Iris pigment epithelial cell (primary cell): Measurements from ENCODE around the gene PHLDB2.

Experiments
- DNase-seq: peaks from one replicate; pipeline ENCODE4 v3.0.0-alpha.2; 2011; ENCODE audit warnings: low read depth

Gene PHLDB2

DNA sequence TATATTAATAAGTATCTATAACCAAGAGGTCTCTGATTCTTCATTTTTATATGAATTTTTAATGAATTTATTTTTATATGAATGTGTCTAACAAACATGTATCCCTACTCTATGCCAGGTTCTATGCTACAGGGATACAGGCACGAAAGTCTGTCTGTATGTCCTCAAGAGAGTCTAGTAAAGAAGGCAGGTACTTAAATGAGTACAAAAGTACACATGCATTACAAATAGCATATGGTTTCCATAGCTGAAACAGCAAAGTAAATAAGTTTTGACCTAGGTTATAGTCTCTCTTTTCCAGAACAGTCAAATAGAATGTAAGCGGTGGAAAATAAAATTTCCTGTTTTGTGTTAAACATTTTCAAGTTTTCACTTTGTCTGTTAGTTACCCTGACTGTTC is 106.4 kb downstream of the PHLDB2 start:
- DNase-seq, result no peak

DNA sequence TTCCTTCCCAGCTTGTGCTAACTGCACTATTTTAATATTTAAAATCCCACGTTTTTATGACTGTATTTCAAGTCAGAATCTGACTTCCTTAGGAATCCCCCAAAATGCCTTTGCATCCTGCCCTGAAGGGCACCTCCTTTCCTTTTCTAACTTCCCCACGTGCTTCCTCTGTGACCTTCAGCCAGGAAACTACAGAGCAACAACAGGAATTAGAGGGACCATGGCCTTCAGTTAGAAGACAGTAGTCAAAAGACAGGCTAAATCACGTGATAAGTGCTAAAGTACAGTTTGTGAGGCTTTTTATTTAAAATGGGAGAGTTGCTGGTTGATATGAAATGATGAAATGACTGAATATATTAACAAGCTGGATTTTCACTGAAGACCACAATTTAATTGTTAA is 108.0 kb downstream of the PHLDB2 start:
- DNase-seq, result no peak

DNA sequence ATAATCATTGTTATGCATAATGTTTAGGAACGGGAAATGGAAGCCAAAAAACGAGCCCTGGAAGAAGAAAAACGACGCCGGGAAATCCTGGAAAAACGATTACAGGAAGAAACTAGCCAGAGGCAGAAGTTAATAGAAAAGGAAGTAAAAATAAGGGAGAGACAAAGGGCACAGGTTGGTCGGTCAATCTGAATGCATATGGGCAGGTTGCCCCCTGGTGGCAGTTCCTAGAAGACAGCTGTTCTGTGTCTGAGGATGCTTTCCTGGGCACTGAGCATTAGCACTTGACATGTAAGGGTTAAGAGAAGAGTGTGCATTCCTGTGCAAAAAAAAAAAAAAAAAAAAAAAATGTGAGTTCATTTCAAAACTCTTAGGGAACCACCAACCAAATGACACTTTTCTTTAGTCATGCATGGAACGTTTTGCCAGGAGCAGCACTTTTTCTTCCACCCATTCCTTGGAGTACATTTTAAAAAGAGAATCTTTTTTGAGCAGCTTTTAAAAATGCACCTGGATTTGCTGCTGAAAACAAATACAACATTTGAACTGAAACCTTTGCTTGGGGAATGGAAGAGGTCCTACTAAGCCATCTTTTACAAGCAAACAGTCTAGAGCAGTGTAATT is 108.7 kb downstream of the PHLDB2 start:
- peak; percentile 79 for DNase-seq

DNA sequence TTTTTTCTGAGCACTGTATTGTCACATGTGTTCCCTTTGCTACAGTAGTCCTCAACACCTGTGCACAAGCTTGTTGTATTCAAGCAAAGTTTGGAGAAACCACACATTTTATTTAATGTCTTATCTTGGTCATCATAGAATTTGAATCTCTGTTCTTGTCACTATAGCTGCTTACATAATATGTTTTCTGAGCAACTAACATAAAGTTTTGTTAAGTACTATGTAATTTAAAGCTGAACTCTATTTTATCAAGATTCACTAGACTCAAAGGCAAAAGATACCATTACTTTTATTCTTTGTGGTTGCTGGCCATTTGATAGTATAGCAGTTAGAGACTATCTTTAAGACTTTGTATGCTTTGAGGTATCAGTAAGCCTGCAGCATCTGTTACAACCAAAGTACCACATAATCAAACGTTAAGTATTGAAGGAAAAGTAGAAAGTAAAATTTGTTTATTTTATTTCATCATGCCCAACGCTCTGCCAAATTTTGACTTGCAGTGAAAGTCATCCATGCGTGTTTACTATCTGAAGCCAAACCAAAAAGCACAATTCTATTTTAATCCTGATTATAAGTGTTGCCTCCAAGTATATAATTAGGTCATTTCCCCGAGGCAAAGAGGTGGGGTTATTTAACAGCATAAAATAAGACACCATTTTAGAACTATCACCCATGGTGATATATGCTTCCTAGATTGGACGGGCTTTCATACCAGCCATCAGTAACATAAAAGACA is 109.4 kb downstream of the PHLDB2 start:
- no peak for DNase-seq

DNA sequence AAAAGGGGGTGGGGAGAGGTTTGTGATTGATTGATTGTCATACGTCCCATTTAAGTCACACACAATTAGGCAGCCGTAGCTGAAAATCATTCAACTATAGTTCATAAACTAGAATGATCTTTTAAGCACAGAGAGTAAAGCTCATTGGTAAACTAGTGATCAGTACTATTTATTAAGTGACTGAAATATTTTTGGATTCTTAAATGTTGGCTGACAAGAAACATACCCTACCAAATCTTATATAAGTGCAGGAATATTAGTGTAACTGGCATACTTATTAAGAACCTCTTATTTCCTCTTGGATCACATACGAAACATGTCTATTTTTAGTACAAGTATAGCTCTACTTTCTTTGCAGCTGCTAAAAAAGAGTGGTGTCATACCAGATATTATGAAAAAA is 111.3 kb downstream of the PHLDB2 start:
- DNase-seq, result no peak

DNA sequence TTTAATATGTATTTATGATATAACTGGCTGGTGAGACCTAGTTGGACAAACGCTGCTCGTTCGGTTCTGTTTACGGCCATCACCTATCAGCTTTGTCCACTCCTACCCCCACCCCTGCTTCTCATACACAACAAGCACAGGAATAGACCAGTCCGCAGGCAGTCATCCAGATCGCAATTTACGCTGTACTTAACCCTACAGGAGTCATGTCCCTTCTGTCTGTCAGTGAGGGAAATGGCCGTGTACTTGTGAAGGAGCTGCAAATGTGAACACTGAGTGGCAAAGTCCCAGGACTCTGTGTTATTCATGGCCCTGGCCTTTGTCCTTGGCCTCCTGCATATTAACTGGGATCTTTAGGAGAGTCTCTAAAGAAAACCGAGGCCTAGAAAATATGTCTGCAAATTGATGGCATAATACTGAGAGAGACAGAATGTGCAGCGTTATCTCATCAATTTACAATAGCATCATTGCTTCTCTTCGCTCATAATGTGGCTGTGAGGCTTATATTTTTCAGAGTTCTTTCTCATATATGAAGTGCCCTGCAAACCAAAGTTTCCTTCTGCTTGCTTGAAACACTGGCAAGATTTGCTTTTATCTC is 112.6 kb downstream of the PHLDB2 start:
- DNase-seq, result no peak

DNA sequence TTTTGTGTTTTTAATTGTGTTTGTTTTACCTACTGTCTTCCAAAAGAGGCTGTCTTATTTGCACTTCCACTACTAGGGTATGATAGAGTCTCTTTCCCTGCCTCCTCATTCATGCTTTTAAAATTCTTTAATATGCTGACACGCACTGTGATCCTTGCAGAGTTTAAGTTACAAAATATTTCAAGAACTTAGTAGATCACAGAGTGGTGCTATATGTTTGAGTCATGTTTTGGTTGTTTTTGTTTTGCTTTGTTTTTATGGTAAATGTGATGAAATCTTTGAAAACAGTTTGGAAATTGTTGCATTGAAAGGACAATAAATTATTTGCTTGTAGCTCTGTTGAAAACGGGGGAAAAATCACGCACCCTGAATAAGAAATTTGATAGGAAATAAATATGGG is 113.8 kb downstream of the PHLDB2 start:
- DNase-seq, result no peak

DNA sequence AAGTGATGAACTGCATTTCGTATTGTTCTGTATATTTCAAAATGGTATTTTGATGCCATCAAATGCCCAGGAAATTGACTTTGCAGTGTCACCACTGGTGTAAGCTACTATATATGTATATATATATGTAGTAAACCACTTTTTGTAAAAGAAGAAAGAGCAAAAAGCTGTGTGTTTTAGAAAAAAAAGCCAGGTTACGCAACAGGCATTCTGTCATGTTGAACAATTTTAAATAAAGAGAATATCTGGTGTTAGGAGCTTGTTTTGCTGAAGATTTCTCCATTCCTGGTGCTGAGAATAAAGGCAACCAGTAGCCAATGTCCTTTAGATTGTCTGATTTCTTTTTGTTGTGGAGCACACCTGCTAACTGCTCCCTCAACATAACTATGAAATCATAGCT is 116.1 kb downstream of the PHLDB2 start:
- DNase-seq, result no peak

DNA sequence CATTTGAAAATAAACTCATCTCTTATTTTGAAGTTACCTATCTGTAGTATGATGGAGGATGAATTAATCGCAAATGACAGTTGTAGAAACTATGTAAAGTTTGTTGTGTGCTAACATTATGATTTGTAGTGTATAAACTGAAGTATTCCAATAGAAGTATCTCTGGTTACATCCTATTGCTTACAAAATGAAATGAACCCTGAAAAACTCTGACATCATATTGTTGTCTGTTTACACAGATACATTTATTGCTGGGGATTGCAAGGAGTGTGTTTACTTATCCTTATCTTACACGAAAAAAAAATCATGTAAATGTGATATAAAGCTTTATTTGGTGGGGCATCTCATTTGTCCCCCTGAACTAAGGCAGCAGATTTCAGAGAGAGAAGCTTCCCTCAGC is 117.2 kb downstream of the PHLDB2 start:
- DNase-seq, result no peak

DNA sequence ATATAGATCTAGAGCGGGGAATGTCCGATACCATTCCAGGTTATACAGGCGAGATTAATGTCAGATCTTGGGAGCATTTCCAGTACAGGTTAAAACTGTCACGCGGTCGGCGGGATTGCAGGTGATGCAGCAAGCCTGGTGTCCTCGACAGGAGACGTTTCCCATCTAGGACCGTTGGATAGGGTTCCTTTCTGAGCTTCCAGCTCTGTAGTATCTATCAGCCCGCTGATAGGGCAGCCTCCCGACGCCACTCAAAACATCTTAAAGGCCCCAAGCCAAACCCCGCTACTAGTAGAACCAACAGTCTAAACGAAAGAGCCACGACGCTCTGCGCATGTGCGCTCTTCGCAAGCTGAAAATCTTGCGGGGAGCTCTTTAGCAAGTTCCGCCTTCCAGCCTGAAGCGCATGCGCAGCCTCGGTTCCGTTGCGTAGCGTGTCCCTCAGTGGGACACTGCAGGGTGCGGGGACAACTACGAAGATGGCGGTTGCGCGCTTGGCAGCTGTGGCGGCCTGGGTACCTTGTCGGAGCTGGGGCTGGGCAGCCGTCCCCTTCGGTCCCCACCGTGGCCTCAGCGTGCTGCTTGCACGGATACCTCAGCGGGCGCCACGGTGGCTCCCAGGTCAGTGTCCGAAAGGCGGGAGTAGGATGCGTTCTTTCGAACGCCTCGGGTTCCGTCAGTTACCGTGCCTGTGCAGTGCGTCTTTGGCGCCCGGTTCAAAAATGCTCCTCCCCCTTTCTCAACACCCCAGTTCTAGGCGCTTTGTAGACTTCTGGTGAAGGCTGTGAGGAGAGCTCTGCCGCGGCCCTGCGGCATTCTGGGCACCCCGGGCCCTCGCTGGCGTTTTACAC is 119.7 kb downstream of the PHLDB2 start, which contains the start of gene ABHD10:
Gene ABHD10, plus strand, starts transcription at position 444 of the 851 bp plus-strand sequence. Its CDS starts 36 bp downstream, at position 480.
- DNase-seq, result peak; percentile 98

DNA sequence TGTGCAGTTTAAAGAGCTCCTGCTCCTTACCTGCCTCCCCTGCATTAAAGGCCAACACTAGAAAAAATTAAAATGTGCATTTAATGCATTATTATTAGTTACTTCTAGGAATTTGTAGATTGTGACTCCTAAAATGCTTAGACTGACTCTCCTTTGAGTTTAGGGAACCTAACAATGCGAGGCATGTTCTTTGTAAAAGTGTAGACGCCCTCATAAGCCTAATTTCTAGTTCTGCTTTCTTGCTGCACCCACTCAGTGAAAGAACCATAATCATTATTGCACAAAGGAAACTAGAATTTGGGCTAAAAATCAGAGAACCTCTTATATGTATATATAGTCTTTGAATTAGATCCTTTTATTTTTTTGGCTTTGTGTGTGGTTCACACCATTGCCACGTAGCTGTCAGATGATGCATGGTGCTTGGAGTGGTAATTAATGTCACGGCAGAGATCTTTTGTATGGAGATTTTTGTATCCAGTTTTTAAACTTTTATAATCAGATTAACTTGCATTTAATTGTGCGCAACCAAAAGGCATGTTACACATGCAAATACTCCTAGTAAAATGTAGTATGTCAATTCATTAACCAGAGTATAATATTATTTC is 120.5 kb downstream of the PHLDB2 start:
- DNase-seq, result peak; percentile 17

DNA sequence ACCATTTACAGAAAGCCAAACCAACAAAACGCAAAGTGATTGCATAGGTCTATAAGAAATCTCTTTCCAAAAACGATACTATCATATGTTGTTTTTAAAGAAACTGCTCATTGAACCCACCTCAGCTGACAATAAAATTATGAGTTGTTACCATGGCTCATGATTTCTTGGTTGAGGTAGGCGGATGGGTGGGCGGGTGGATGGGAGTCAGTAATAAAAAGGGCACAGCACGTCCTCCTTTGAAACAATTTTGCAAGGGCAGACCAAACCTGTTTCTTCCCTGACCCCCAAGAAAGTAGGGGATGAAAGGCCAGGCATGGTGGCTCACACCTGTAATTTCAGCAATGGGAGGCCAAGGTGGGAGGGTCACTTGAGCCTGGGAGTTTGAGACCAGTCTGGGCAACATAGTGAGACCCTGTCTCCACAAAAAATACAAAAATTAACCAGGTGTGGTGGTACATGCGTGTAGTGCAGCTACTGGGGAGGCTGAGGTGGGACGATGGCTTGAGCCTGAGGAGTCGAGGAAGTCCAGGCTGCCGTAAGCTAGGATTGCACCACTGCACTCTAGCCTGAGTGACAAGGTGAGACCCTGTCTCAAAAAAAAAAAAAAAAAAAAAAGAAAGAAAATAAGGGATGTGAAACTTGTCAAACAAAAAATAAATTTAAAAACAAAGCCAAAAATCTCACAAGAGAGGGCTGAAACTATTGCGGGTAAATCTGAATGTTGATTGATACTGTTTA is 121.8 kb downstream of the PHLDB2 start:
- DNase-seq, result no peak

DNA sequence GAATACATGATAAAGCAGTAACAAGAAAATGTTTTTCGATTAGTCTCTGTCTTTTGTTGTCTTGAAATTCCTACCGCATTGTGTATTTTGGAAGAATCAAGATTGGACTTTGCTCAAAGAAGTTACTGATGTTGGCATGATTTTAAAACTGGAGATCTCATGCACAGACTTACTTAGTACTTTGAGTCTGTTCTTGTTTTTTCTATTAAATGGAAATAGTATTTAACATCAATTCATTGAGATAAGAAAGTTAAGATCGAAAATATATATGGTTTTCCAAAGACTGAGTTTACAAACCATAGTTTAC is 122.3 kb downstream of the PHLDB2 start:
- no peak for DNase-seq

DNA sequence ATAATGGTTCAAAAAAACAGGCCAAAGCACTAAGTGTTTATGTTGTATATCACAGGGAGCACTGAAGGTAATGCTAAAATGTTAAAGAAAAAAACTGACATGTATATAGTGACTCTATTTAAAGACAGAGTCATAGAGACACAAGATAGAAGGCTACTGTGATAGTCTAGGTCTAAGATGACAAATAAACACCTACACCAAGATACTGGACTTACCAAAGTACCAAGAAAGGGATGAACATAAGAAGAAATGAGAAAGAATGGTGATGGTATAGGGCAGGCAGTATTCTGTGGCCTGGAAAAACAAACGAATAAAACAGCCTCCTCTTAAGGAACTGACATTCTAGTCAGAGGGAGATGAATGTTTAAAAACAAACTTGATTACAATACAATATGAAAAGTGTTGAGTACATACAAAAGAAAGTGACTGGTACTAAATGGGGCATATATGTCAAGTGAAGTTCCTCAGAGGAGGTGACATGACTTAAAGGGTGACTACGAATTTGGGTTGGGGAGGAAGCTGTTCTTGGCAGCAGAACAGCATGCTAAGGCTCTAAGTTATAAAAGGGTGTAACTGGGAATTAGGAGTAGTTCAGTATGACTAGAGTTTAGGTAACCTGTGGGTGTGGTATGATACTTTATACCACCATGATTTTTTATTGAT is 125.7 kb downstream of the PHLDB2 start:
- DNase-seq, result no peak

DNA sequence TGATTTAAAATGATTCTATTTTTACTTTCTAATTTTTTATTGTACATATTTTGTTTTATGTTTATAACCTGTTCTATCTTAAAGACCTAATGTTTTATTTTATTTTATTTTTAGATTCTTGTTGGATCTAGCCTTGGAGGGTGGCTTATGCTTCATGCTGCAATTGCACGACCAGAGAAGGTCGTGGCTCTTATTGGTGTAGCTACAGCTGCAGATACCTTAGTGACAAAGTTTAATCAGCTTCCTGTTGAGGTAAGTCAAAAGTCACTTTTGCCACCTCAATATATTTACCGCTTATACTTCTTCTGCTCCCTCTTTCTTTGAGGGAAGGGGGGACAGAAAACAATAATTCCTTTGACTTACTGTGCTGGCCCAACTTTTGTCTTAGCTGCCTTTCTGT is 127.7 kb downstream of the PHLDB2 start:
- no peak for DNase-seq

DNA sequence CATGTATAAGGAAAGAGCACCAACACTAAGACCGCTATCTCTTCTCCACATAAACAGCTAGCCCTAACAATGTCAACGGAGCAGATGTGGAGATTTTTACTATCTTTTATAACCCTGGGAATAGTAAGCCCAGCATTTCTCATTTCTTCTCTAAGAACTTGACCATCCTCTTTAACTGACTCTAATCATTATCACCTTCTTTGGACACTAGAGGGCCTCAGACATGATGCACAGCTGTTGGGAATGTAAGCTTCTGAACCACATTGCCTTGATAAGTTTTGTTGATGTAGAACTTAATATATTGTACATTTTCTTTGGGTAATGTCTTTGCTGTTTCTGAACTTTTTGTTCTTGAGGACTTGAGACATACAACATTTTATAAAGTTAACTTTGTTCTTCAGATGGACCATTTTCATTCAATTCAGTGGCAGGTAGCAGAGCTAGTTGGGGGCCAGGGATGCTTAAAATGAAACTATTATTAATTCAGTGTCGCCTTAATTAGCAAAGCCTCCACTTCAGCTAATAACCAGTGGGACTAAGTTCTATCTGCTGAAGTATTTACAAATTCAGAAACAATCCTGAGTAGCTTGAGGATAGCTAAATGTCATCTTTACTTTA is 130.1 kb downstream of the PHLDB2 start:
- DNase-seq, result peak; percentile 85

DNA sequence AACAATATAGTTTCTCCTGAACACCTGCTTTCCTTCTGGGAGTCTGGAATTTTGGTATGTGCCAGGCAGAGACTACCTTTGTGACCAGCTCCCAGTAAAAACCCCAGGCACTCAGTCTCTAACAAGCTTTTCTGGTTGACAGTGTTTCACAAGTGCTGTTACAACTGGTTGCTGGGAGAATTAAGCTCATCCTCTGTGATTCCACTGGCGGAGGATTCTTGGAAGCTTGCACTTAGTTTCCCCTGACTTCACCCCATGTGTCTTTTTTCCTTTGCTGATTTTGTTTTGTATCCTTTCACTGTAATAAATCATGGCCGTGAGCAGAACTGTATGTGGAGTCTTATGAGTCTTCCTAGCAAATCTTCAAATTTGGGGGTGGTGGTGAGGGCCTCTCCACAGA is 134.0 kb downstream of the PHLDB2 start:
- no peak for DNase-seq

DNA sequence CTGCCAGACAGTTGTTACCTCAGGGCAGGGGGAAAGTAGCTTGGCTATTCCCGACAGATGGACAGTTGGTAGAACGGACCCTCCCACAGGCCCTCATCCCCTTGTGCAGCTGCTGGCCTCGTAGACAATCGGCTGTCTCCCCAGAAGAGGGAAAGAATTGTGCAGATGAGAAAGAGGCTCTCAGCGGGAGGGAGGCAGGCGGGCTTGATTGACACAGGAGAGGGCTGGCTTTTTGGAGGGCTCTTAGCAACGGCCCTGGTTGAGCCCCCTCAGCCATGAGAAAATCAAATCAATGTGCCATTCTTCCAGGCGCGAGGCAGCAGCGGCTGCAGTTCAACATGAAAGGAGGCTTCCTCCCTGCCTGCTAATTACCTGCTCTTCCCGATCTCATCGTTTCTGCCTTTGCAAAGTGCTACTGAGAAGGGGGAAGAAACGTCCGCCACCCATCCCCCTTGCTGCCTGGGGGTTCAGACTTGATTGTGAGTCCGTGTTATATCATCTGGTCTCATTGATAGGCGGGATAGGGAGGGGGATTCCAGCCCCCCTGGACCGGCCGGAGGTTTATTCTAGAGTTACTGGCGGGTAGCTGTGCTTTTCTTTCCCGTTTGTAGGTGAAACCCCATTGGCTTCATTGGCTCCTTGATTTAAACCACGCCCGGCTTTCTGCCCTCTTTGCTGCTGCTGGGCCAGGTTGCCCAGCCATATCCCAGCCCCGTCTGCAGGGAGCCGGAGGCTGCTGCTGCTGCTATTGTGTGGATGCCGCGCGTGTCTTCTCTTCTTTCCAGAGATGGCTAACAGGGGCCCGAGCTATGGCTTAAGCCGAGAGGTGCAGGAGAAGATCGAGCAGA is 139.8 kb downstream of the PHLDB2 start, which contains the start of gene TAGLN3:
Gene TAGLN3, plus strand, starts transcription at position 287 of the 848 bp plus-strand sequence. Its CDS starts 501 bp downstream, at position 788.
- peak; percentile 22 for DNase-seq
